ENCODE measurements around the gene ZDHHC11.
"Not testable (repeated sequence)": the region's sequence is repeated elsewhere in the genome, so short reads cannot be mapped to it uniquely, and the experiment has no call there.

The ZDHHC11 gene

DNA sequence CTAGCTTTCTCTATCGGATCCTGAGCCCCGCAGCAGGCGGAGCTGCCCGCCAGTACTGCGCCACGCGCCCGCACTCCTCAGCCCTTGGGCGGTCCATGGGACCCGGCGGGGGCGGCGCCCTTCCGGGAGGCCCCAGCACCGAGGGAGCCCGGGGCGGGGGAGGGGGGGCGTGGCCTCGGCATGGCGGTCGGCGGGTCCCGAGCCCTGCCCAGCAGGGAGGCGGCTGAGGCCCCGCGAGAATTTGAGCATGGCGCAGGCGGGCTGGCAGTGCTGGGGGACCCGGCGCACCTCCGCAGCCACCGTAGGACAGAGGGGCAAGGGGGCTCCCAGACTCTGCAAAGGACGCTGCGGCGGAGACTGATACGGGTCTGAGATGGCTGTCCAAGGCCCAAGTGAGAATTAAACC lies 73.0 kb downstream of the ZDHHC11 start:
- no peak overlapping the region for H3K4me2 ChIP-seq (ENCODE audit: low read length)
- no peaks in the 10 kb centered on the region for H3K4me1 ChIP-seq (ENCODE audit: control insufficient read depth, low read length)
- TF ChIP-seq, protein P1, sequence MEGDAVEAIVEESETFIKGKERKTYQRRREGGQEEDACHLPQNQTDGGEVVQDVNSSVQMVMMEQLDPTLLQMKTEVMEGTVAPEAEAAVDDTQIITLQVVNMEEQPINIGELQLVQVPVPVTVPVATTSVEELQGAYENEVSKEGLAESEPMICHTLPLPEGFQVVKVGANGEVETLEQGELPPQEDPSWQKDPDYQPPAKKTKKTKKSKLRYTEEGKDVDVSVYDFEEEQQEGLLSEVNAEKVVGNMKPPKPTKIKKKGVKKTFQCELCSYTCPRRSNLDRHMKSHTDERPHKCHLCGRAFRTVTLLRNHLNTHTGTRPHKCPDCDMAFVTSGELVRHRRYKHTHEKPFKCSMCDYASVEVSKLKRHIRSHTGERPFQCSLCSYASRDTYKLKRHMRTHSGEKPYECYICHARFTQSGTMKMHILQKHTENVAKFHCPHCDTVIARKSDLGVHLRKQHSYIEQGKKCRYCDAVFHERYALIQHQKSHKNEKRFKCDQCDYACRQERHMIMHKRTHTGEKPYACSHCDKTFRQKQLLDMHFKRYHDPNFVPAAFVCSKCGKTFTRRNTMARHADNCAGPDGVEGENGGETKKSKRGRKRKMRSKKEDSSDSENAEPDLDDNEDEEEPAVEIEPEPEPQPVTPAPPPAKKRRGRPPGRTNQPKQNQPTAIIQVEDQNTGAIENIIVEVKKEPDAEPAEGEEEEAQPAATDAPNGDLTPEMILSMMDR (IDR thresholded peaks at IDR 0.05; ENCODE audit: low read depth, low read length, poor library complexity, severe bottlenecking), result no peak
- no peak for TF ChIP-seq EZH2phosphoT487 (IDR thresholded peaks at IDR 0.05; ENCODE audit: borderline replicate concordance, low read length)
- H3F3A ChIP-seq (ENCODE audit: control insufficient read depth, insufficient read depth), result no peaks in the 10 kb centered on the region
- H3K9me2 ChIP-seq (replicated peaks; ENCODE audit: control insufficient read depth, low read length), result no peaks in the 10 kb centered on the region
- H3K79me2 ChIP-seq (ENCODE audit: control insufficient read depth, low read length), result no peaks in the 10 kb centered on the region
- no peaks in the 10 kb centered on the region for H3K27me3 ChIP-seq (ENCODE audit: control insufficient read depth, low read length)
- no peaks in the 10 kb centered on the region for H3K36me3 ChIP-seq (ENCODE audit: control insufficient read depth, low read length)
- H3K9me3 ChIP-seq (ENCODE audit: control insufficient read depth, insufficient read depth, low read length), result no peaks in the 10 kb centered on the region
- H4K20me1 ChIP-seq (ENCODE audit: control insufficient read depth, insufficient read depth, low read depth, low read length), result no peaks in the 10 kb centered on the region
- no peak overlapping the region for H3K27ac ChIP-seq (ENCODE audit: low read depth, low read length)
- no peak overlapping the region for H3K4me3 ChIP-seq (ENCODE audit: low read length)

DNA sequence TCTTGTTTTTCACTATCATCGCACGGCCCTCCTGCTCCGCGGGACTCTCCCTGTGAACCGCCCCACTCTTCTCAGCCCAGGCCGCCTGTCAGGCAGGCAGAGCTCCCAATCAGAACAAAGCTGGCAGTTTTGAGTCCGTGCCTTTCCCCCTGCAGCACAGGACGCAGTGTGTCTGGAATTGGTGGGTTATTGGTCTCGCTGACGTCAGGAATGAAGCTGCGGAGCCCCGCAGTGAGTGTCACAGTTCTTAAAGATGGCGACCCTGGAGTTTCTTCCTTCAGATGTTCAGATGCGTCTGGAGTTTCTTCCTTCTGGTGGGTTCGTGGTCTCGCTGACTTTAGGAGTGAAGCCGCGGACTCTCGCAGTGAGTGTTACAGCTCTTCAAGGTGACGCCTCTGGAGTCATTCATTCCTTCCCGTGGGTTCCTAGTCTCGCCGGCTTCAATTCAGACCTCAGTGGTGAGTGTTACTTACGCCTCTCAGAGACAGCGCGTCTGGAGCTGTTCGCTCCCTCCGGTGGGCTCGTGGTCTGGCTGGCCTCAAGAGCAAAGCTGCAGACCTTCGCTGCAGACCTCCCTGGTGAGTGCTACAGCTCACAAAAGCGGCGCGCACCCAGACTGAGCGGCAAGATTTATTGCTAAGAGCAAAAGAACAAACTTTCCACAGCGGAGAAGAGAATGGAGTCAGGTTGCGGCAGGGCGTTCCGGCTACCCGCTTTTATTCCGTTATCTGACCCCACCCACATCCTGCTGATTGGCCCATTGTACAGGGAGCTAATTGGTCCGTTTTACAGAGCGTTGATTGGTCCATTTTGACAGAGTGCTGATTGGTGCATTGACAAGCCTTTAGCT lies 73.7 kb downstream of the ZDHHC11 start:
- H4K20me1 ChIP-seq (ENCODE audit: control insufficient read depth, insufficient read depth, low read depth, low read length), result no peaks in the 10 kb centered on the region
- no peaks in the 10 kb centered on the region for H3K36me3 ChIP-seq (ENCODE audit: control insufficient read depth, low read length)
- no peak overlapping the region for H3K27ac ChIP-seq (ENCODE audit: low read depth, low read length)
- H3K9me2 ChIP-seq (replicated peaks; ENCODE audit: control insufficient read depth, low read length), result no peaks in the 10 kb centered on the region
- no peak overlapping the region for H3K4me3 ChIP-seq (ENCODE audit: low read length)
- no peak overlapping the region for H3K4me2 ChIP-seq (ENCODE audit: low read length)
- no peaks in the 10 kb centered on the region for H3K4me1 ChIP-seq (ENCODE audit: control insufficient read depth, low read length)
- H3F3A ChIP-seq (ENCODE audit: control insufficient read depth, insufficient read depth), result no peaks in the 10 kb centered on the region
- H3K9me3 ChIP-seq (ENCODE audit: control insufficient read depth, insufficient read depth, low read length), result no peaks in the 10 kb centered on the region
- H3K79me2 ChIP-seq (ENCODE audit: control insufficient read depth, low read length), result no peaks in the 10 kb centered on the region
- H3K27me3 ChIP-seq (ENCODE audit: control insufficient read depth, low read length), result no peaks in the 10 kb centered on the region
- TF ChIP-seq, protein P1 (IDR thresholded peaks at IDR 0.05; ENCODE audit: low read depth, low read length, poor library complexity, severe bottlenecking), result no peak
- no peak for TF ChIP-seq EZH2phosphoT487 (IDR thresholded peaks at IDR 0.05; ENCODE audit: borderline replicate concordance, low read length)

DNA sequence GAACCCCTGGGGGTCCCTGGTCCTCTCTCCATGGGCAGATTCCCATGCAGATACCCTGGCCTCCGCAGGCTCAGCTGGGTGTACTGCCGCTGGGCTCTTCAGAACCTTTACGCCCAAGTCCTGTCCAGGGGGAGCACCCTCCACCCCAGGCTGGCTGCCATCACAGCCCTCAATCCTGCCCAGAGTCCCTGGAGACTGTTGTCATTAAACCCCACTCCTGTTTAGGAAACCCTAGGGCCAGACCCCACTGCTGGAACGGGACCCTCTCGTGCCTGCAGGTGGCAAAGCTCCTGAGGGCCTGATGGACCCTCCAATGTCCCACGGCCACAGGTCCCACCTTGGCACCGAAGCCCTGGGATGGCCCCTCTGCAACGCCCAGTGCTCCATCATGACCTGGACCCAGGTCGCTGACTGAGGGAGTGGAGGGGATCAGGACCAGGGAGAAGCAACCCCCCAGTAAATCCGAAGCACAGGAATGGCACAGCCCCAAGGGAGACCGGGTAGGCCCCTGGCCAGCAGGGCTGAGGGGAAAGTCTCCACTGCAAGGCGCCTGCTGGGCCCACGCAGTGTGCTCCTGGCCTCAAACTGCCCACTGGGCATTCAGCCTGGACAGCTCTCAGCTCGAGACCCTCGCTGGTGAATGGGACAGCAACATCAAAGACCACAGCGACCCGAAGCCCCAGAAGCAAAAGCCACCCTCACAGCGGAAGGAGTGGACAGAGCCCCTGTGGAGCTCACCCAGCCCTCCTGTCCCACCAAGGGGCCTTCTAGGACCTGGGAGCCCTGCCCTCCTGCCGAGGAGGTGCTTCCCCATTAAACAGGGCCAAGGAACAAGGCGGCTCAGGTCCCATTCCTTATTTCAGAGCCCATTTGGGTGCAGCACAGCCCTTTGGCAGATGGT lies 74.6 kb downstream of the ZDHHC11 start:
- Histone ChIP-seq H3K4me1 (ENCODE audit: control insufficient read depth, low read length) (no peaks in the 10 kb centered on the region), H3K9me3 (ENCODE audit: control insufficient read depth, insufficient read depth, low read length) (no peaks in the 10 kb centered on the region), H3K79me2 (ENCODE audit: control insufficient read depth, low read length) (no peaks in the 10 kb centered on the region), H3F3A (ENCODE audit: control insufficient read depth, insufficient read depth) (no peaks in the 10 kb centered on the region), H4K20me1 (ENCODE audit: control insufficient read depth, insufficient read depth, low read depth, low read length) (no peaks in the 10 kb centered on the region), H3K4me3 (ENCODE audit: low read length) (no peak overlapping the region), H3K4me2 (ENCODE audit: low read length) (no peak overlapping the region), H3K27me3 (ENCODE audit: control insufficient read depth, low read length) (no peaks in the 10 kb centered on the region), H3K36me3 (ENCODE audit: control insufficient read depth, low read length) (no peaks in the 10 kb centered on the region), H3K9me2 (replicated peaks; ENCODE audit: control insufficient read depth, low read length) (no peaks in the 10 kb centered on the region), H3K27ac (ENCODE audit: low read depth, low read length) (no peak overlapping the region)
- TF ChIP-seq EZH2phosphoT487 (IDR thresholded peaks at IDR 0.05; ENCODE audit: borderline replicate concordance, low read length), result no peak
- TF ChIP-seq, protein P1 (IDR thresholded peaks at IDR 0.05; ENCODE audit: low read depth, low read length, poor library complexity, severe bottlenecking), result no peak

DNA sequence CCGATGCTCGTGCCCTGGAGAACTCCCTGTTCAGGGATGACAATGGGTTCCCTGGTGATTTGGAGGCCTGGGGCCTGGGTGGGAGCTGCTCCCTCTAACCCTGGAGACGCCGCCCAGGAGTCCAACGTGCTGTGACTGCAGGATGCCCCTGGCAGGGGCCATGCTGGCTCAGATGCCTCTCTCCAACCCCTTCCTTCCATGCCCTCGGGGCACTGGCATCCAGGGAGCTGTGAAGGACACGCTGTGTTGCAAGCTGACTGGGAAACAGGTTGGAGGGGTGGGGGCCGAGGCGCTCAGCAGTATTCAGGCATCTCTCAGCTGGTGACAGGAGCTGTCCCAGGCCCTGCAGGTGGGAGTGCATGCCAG lies 75.2 kb downstream of the ZDHHC11 start:
- H3F3A ChIP-seq (ENCODE audit: control insufficient read depth, insufficient read depth); H3K79me2 ChIP-seq (ENCODE audit: control insufficient read depth, low read length); H3K27me3 ChIP-seq (ENCODE audit: control insufficient read depth, low read length); H3K4me3 ChIP-seq (ENCODE audit: low read length); H3K4me2 ChIP-seq (ENCODE audit: low read length); H3K27ac ChIP-seq (ENCODE audit: low read depth, low read length); H3K9me2 ChIP-seq (replicated peaks; ENCODE audit: control insufficient read depth, low read length); H3K4me1 ChIP-seq (ENCODE audit: control insufficient read depth, low read length); H3K9me3 ChIP-seq (ENCODE audit: control insufficient read depth, insufficient read depth, low read length); H3K36me3 ChIP-seq (ENCODE audit: control insufficient read depth, low read length); H4K20me1 ChIP-seq (ENCODE audit: control insufficient read depth, insufficient read depth, low read depth, low read length): not testable (repeated sequence)

DNA sequence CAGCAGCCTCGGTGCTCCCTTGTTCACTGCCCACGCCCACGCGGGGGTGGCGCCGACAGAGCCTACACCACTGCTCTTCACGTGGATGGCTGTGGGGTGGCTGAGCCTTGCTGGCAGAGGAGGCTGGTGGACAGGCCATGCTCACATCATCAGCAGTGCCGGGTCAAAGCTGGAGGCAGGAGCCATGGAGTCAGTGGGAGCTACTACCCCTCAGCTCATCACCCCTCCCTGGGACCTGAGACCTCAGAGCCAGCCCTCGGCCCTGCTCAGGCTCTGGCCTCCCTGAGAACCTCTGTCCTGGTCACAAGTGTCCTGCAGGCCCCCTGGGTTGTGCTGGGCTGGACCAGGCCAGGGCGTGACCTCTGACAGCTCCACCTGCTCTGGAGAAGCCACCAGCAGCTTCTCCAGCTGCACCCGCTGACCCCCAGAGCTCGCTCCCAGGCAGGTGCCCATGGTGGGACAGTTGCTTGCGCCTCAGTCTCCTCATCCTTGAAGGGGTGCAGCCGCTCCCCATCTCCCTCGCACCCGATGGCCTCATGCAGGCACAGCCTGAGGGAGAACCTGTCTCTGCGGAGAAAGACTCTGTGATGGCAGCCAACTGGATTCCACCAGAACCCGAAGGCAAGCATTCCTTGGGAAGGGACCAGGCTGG lies 75.8 kb downstream of the ZDHHC11 start:
- H3K27me3 ChIP-seq (ENCODE audit: control insufficient read depth, low read length); H3K4me2 ChIP-seq (ENCODE audit: low read length); H3K36me3 ChIP-seq (ENCODE audit: control insufficient read depth, low read length); H3K27ac ChIP-seq (ENCODE audit: low read depth, low read length); H3K4me3 ChIP-seq (ENCODE audit: low read length); H3K9me2 ChIP-seq (replicated peaks; ENCODE audit: control insufficient read depth, low read length); H4K20me1 ChIP-seq (ENCODE audit: control insufficient read depth, insufficient read depth, low read depth, low read length); H3K9me3 ChIP-seq (ENCODE audit: control insufficient read depth, insufficient read depth, low read length); H3F3A ChIP-seq (ENCODE audit: control insufficient read depth, insufficient read depth); H3K79me2 ChIP-seq (ENCODE audit: control insufficient read depth, low read length); H3K4me1 ChIP-seq (ENCODE audit: control insufficient read depth, low read length): not testable (repeated sequence)

Measured in DOHH2 (cell line).